Activated naive CD4-positive, alpha-beta T cell treated with anti-CD3 and anti-CD28 coated beads, Interleukin-2, amount 50 U/mL, for 24 hours (primary cell): ENCODE results near the gene NAB2.

Experiments used
- H3K27ac Mint-ChIP-seq: one replicate; pipeline ENCODE4 v1.8.0; 2021; ENCODE audit warnings: mild to moderate bottlenecking, mixed read lengths
- H3K27me3 Mint-ChIP-seq: one replicate; pipeline ENCODE4 v1.8.0; 2021; ENCODE audit warnings: mixed read lengths
- H3K36me3 Mint-ChIP-seq: one replicate; pipeline ENCODE4 v1.8.0; 2021; ENCODE audit warnings: mixed read lengths
- H3K4me1 Mint-ChIP-seq: one replicate; pipeline ENCODE4 v1.8.0; 2021; ENCODE audit warnings: mixed read lengths
- H3K4me3 Mint-ChIP-seq: one replicate; pipeline ENCODE4 v1.8.0; 2021; ENCODE audit warnings: mild to moderate bottlenecking, mixed read lengths
- H3K9me3 Mint-ChIP-seq: one replicate; pipeline ENCODE4 v1.8.0; 2021; ENCODE audit warnings: mixed read lengths

The NAB2 gene

GRCh38 chr12:57087010-57087690 is 1.8 kb upstream of the NAB2 start:
- no peaks in the 10 kb centered on the region for H3K9me3 Mint-ChIP-seq
- H3K27me3 Mint-ChIP-seq = no peaks in the 10 kb centered on the region
- peak overlapping the region; percentile 96 for H3K4me3 Mint-ChIP-seq
- peak overlapping the region; percentile 99 for H3K27ac Mint-ChIP-seq
- peaks cover 6% of the 10 kb centered on the region for H3K36me3 Mint-ChIP-seq
- H3K4me1 Mint-ChIP-seq = peaks cover 63% of the 10 kb centered on the region

GRCh38 chr12:57087691-57088353 is 1.1 kb upstream of the NAB2 start:
- H3K36me3 Mint-ChIP-seq = peaks cover 7% of the 10 kb centered on the region
- peak overlapping the region; percentile 96 for H3K4me3 Mint-ChIP-seq
- H3K27me3 Mint-ChIP-seq = no peaks in the 10 kb centered on the region
- no peaks in the 10 kb centered on the region for H3K9me3 Mint-ChIP-seq
- peak overlapping the region; percentile 96 for H3K27ac Mint-ChIP-seq
- H3K4me1 Mint-ChIP-seq = peaks cover 69% of the 10 kb centered on the region

GRCh38 chr12:57089271-57090245 is 644 bp downstream of the NAB2 start:
- Mint-ChIP-seq H3K9me3 (no peaks in the 10 kb centered on the region), H3K27me3 (no peaks in the 10 kb centered on the region), H3K4me1 (peaks cover 75% of the 10 kb centered on the region), H3K4me3 (peak overlapping the region; percentile 93), H3K36me3 (peaks cover 7% of the 10 kb centered on the region), H3K27ac (peak overlapping the region; percentile 94)

GRCh38 chr12:57090490-57090889 is 1.6 kb downstream of the NAB2 start:
- no peaks in the 10 kb centered on the region for H3K27me3 Mint-ChIP-seq
- peaks cover 74% of the 10 kb centered on the region for H3K4me1 Mint-ChIP-seq
- no peaks in the 10 kb centered on the region for H3K9me3 Mint-ChIP-seq
- H3K27ac Mint-ChIP-seq = peak overlapping the region; percentile 35
- peaks cover 7% of the 10 kb centered on the region for H3K36me3 Mint-ChIP-seq
- peak overlapping the region; percentile 93 for H3K4me3 Mint-ChIP-seq

GRCh38 chr12:57090924-57091637 is 2.2 kb downstream of the NAB2 start:
- H3K27ac Mint-ChIP-seq = no peak overlapping the region
- H3K36me3 Mint-ChIP-seq = peaks cover 8% of the 10 kb centered on the region
- peaks cover 72% of the 10 kb centered on the region for H3K4me1 Mint-ChIP-seq
- H3K27me3 Mint-ChIP-seq = no peaks in the 10 kb centered on the region
- H3K9me3 Mint-ChIP-seq = no peaks in the 10 kb centered on the region
- peak overlapping the region; percentile 93 for H3K4me3 Mint-ChIP-seq

- Mint-ChIP-seq H3K9me3 (no peaks in the 10 kb centered on the region), H3K4me3 (peak overlapping the region; percentile 63), H3K4me1 (peaks cover 71% of the 10 kb centered on the region), H3K36me3 (peaks cover 13% of the 10 kb centered on the region), H3K27me3 (no peaks in the 10 kb centered on the region), H3K27ac (peak overlapping the region; percentile 74)
Observed at GRCh38 chr12:57091638-57092528, 3.0 kb downstream of the NAB2 start.

- Mint-ChIP-seq H3K27me3 (no peaks in the 10 kb centered on the region), H3K4me1 (peaks cover 76% of the 10 kb centered on the region), H3K9me3 (no peaks in the 10 kb centered on the region), H3K36me3 (peaks cover 13% of the 10 kb centered on the region), H3K4me3 (peak overlapping the region; percentile 40), H3K27ac (peak overlapping the region; percentile 52)
Observed at GRCh38 chr12:57092529-57092862, 3.6 kb downstream of the NAB2 start.

GRCh38 chr12:57092876-57093414 is 4.0 kb downstream of the NAB2 start:
- Mint-ChIP-seq H3K4me3 (peak overlapping the region; percentile 40), H3K27me3 (no peaks in the 10 kb centered on the region), H3K27ac (peak overlapping the region; percentile 52), H3K9me3 (no peaks in the 10 kb centered on the region), H3K36me3 (peaks cover 13% of the 10 kb centered on the region), H3K4me1 (peaks cover 75% of the 10 kb centered on the region)

GRCh38 chr12:57093415-57094207 is 4.7 kb downstream of the NAB2 start:
- H3K36me3 Mint-ChIP-seq = peaks cover 15% of the 10 kb centered on the region
- H3K27ac Mint-ChIP-seq = peak overlapping the region; percentile 70
- H3K4me1 Mint-ChIP-seq = peaks cover 71% of the 10 kb centered on the region
- peak overlapping the region; percentile 67 for H3K4me3 Mint-ChIP-seq
- no peaks in the 10 kb centered on the region for H3K9me3 Mint-ChIP-seq
- H3K27me3 Mint-ChIP-seq = no peaks in the 10 kb centered on the region

GRCh38 chr12:57094208-57095160 is 5.6 kb downstream of the NAB2 start:
- no peaks in the 10 kb centered on the region for H3K27me3 Mint-ChIP-seq
- H3K36me3 Mint-ChIP-seq = peaks cover 17% of the 10 kb centered on the region
- H3K4me1 Mint-ChIP-seq = peaks cover 73% of the 10 kb centered on the region
- H3K4me3 Mint-ChIP-seq = peak overlapping the region; percentile 13
- no peaks in the 10 kb centered on the region for H3K9me3 Mint-ChIP-seq
- H3K27ac Mint-ChIP-seq = peak overlapping the region; percentile 77

- H3K36me3 Mint-ChIP-seq = peaks cover 20% of the 10 kb centered on the region
- H3K4me3 Mint-ChIP-seq = no peak overlapping the region
- H3K27ac Mint-ChIP-seq = peak overlapping the region; percentile 77
- no peaks in the 10 kb centered on the region for H3K9me3 Mint-ChIP-seq
- H3K4me1 Mint-ChIP-seq = peaks cover 73% of the 10 kb centered on the region
- no peaks in the 10 kb centered on the region for H3K27me3 Mint-ChIP-seq
Observed at GRCh38 chr12:57095440-57095839, 6.5 kb downstream of the NAB2 start.

- Mint-ChIP-seq H3K36me3 (peaks cover 17% of the 10 kb centered on the region), H3K27ac (peak overlapping the region; percentile 63), H3K9me3 (no peaks in the 10 kb centered on the region), H3K4me1 (peaks cover 72% of the 10 kb centered on the region), H3K27me3 (no peaks in the 10 kb centered on the region), H3K4me3 (no peak overlapping the region)
Observed at GRCh38 chr12:57096099-57096572, 7.2 kb downstream of the NAB2 start.
